Measurements from ENCODE around the gene WDR75.

Gene WDR75

GRCh38 chr2:189501487-189501886 is 60.2 kb downstream of the WDR75 start:
- no peak for DNase-seq

- DNase-seq: no peak
Measured at GRCh38 chr2:189502714-189503113, 61.4 kb downstream of the WDR75 start.

- DNase-seq: no peak
Measured at GRCh38 chr2:189504238-189504637, 63.0 kb downstream of the WDR75 start.

GRCh38 chr2:189505492-189505891 is 64.2 kb downstream of the WDR75 start:
- no peak for DNase-seq

GRCh38 chr2:189506514-189506976 is 65.3 kb downstream of the WDR75 start:
- DNase-seq: no peak

GRCh38 chr2:189511210-189511959 is 70.1 kb downstream of the WDR75 start:
- DNase-seq: no peak

GRCh38 chr2:189511960-189512319 is 70.7 kb downstream of the WDR75 start:
- no peak for DNase-seq

GRCh38 chr2:189512879-189513278 is 71.6 kb downstream of the WDR75 start:
- no peak for DNase-seq

GRCh38 chr2:189514104-189514503 is 72.8 kb downstream of the WDR75 start:
- DNase-seq: no peak

- no peak for DNase-seq
Measured at GRCh38 chr2:189515264-189515663, 74.0 kb downstream of the WDR75 start.

- DNase-seq: no peak
Measured at GRCh38 chr2:189516546-189516945, 75.3 kb downstream of the WDR75 start.

GRCh38 chr2:189517847-189518535 is 76.7 kb downstream of the WDR75 start:
- no peak for DNase-seq

- no peak for DNase-seq
Measured at GRCh38 chr2:189519631-189520387, 78.5 kb downstream of the WDR75 start.

GRCh38 chr2:189521699-189522434 is 80.6 kb downstream of the WDR75 start:
- no peak for DNase-seq

GRCh38 chr2:189522435-189523151 is 81.3 kb downstream of the WDR75 start:
- DNase-seq: no peak

GRCh38 chr2:189524746-189525145 is 83.5 kb downstream of the WDR75 start:
- DNase-seq: no peak

All from NCI-H446 (cell line).